Stomach (tissue), 4 donors: ENCODE data around the gene MICAL3.

Source experiments
- CTCF ChIP-seq, 7 experiments: fragments of 450-650 bp in 4 of 7; fragments of 200-600 bp in 3 of 7; sonication (generic) in 3 of 7; IDR thresholded peaks; one replicate each; pipeline ENCODE4 v1.5.1; 2016 to 2019; ENCODE audit warnings: antibody characterized with exemption in 7 of 7, control low read depth in 2 of 7, mild to moderate bottlenecking in 1 of 7
- POLR2A ChIP-seq, 4 donors: fragments of 450-650 bp; IDR thresholded peaks; one replicate each; pipeline ENCODE4 v1.6.1; 2016; ENCODE audit warnings: antibody characterized with exemption in 4 of 4, control low read depth in 2 of 4, mild to moderate bottlenecking in 1 of 4, moderate library complexity in 1 of 4
- POLR2AphosphoS5 ChIP-seq, 3 donors: sonication (generic); formaldehyde crosslinking; IDR thresholded peaks; one replicate each; pipeline ENCODE4 v1.6.1; 2016; ENCODE audit warnings: antibody characterized with exemption in 3 of 3

GRCh38 chr22:17921871-17922821 lies 102.2 kb downstream of the MICAL3 start:
- TF ChIP-seq CTCF (IDR thresholded peaks at IDR 0.05) (no peak), POLR2A (IDR thresholded peaks at IDR 0.05) (no peak), POLR2AphosphoS5 (IDR thresholded peaks at IDR 0.05) (no peak)
